GM12872 (cell line): ENCODE data around the gene LRRN4CL.

Experiments
- CTCF ChIP-seq: IDR thresholded peaks from 3 replicates; pipeline ENCODE4 v1.5.1; 2011; ENCODE audit warnings: low read depth, mild to moderate bottlenecking, low read length, moderate library complexity; ENCODE audit not compliant: insufficient read depth

Gene LRRN4CL

DNA sequence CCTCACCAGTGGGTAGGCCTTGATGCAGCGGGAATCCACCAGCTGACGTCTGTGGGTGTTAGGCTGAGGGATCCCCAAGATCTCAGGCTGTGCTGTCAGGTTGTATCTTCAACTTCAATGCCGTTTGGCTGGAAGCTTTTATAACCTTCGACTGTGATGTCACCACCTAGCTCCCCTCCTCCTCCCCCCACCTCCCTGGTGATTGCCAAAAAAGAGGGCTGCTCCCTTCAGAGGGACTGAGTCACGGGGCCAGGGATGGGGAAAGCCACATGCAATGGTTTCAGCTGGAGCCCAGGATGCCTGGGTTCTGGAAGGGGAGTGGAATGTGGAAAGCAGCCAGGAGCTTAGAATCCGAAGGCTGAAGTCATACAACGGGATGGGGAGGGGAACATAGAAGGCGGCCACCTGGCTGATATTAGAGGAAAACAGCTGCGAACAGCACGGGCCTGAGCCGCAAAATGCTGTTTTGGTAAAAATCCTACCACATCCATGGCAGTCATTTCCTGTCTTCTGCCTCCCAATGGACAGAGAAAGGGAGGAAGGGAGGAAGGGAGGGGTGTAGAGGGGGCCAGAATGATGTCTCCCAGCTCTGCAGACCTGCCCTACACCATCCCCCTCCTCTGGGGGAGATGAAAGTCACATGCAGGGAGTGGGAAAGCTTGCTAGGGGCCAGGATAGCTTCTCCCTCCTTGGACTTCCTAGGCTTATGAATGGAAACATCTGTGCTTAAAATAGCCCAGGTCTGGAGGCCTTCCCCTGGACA lies at the start of gene LRRN4CL:
Gene LRRN4CL, minus strand, starts transcription at position 110 of the 763 bp plus-strand sequence. CDS start 1,022 bp downstream, outside the sequence.
- TF ChIP-seq CTCF: no peak

- TF ChIP-seq CTCF: no peak
Observed at GRCh38 chr11:62737196-62737595, 47.9 kb upstream of the LRRN4CL start.

DNA sequence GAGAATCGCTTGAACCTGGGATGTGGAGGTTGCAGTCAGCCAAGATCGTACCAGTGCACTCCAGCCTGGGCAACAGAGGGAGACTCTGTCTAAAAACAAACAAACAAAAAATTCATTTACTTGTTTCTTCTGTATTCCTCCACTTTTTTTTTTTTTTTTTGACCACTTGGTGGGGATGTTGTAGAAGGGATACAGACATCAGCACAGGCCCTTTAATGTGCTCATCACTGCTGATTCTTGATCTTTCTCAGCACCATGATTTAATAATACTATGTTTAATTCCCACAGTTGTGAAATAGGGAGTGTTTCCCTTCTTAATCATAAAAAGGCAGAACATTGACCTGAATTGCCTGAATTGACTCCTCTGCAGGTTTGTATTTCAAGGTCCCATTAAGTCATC lies 43.5 kb upstream of the LRRN4CL start:
- TF ChIP-seq CTCF: 0 out of 3 replicates have a peak, but pooled peaks have one; percentile 10

GRCh38 chr11:62728171-62728988 lies 39.0 kb upstream of the LRRN4CL start, which contains the start of gene TTC9C:
TTC9C (plus strand) TSS chr11:62728486; CDS start chr11:62728849, 363 bp downstream.
- TF ChIP-seq CTCF: no peak

DNA sequence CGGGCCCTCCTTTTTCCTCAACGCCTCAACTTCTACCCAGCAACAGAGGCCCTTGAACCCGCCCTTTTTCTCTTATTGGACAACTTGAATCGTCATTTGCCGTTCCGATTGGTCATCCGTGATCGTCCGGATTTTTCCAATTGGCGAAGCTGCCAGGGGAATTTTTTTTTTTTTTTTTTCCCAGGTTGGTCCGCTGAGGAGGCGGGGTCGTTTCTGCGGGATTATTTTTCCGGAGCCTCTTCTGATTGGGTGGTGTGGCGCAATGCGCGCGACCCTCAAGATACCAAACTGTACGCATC lies 38.5 kb upstream of the LRRN4CL start:
- no peak for TF ChIP-seq CTCF

GRCh38 chr11:62727165-62727871 lies 38.0 kb upstream of the LRRN4CL start, which contains the start of gene HNRNPUL2:
HNRNPUL2 (minus strand) TSS chr11:62727457; CDS start chr11:62727156, 301 bp downstream.
- TF ChIP-seq CTCF: 0 out of 3 replicates have a peak, but pooled peaks have one; percentile 7

DNA sequence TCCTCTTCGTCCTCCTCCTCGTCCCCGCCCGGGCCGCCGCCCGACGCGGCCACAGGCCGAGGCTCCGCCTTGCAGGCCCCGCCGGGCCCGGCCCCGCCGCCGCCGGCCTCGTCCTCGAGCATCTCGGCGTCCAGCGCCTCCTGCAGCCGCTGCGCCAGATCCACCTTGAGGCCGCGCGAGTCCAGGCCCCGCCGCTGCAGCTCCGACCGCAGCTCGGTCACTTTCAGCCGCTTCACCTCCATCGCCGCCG lies 37.5 kb upstream of the LRRN4CL start:
- no peak for TF ChIP-seq CTCF
